Central memory CD4-positive, alpha-beta T cell (primary cell): ENCODE results near the gene UPF1.

Experiments used
- DNase-seq: peaks from one replicate; pipeline ENCODE4 v3.0.0; 2022

The UPF1 gene

DNA sequence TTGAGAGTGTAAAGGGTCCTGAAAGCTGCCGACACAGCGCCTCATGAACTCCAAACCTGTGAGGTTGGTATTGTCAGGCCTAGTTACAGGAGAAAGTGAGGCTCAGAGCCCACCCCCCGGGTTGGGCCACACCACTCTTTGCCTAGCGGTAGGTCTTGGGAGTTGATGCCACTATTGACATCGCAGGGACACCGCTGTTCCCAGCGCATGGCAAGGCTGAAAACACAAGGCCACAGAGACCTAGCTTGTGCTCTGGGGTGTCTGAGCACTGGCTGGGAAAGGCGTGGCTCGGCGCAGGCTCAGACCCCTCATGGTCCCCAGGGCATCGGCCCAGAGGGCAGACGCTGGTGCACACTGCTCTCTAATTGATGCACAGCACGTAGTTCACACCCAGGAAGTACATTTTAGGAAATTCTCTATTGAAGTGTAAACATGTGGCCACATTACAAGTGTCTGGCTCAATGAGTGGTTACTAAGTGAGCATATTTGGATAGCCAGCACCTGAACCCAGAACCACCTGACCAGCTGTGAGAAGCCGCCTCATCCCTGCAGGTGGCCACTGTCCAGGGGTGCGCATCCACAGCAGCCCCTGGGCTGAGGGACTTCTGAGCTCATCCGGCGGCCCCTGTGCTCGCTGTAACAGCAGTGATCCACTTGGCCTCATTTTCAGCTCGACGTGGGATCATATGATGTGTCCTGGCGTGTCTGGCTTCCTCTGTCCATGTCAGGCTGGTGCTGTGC, 27.3 kb downstream of the UPF1 start:
- DNase-seq, result no peak

- DNase-seq, result no peak
Measured at GRCh38 chr19:18859676-18860301, 28.0 kb downstream of the UPF1 start.

GRCh38 chr19:18860302-18860700, 28.5 kb downstream of the UPF1 start:
- no peak for DNase-seq

GRCh38 chr19:18860725-18861124, 29.0 kb downstream of the UPF1 start:
- no peak for DNase-seq

DNA sequence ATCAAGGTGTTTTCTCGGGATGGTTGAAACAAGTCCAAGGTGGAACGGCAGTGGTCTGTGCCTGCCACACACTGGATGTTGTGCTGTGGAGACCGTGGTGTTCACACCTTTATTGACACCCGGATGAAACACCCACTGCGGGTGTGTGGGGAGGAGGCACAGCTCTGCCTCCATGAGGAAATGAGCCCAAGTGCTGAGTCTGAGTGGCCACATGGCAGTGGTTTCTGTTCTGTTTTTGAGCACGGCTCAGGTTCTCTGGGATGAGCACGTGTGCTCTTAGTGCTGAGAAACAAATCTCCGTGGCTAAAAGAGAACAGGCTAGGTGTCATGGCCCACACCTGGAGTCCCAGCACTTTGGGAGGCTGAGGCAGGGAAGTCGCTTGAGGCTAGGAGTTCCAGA, 29.5 kb downstream of the UPF1 start:
- DNase-seq, result no peak

- DNase-seq, result no peak
Measured at GRCh38 chr19:18861917-18862316, 30.2 kb downstream of the UPF1 start.

DNA sequence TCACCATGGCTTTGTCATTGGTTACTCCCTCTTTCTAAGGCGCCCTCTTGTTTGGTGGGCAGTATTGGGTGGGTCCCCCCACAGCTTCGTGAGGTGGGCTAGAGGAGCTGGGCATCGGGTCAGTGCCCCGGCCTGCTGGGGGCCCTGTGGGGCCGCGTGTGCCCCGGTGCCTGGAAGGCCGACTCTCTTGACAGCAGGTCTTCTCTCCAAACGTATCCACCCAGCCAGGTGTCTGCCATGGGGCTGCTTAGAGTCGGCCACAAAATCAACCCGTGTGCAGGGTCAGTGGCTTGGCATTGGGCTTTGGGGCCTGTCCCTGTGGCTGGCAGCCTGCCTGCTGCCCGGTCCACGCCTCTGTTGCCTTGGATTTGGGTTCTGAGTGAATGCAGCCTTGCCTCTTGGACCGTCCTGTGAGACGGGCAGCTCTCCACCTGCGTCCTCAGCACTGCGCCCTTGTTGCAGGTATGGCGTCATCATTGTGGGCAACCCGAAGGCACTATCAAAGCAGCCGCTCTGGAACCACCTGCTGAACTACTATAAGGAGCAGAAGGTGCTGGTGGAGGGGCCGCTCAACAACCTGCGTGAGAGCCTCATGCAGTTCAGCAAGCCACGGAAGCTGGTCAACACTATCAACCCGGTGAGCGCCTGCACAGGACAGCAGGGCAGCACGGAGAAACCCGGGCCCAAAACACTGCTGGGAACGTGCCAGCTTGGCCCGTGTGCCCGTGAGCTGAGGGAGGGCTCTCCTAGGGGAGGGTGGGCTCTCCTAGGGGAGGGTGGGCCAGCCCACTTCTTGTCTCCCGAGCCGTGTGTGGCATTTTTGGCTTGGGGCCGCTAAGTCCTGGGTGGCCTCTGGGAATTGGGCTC, 31.4 kb downstream of the UPF1 start:
- no peak for DNase-seq

DNA sequence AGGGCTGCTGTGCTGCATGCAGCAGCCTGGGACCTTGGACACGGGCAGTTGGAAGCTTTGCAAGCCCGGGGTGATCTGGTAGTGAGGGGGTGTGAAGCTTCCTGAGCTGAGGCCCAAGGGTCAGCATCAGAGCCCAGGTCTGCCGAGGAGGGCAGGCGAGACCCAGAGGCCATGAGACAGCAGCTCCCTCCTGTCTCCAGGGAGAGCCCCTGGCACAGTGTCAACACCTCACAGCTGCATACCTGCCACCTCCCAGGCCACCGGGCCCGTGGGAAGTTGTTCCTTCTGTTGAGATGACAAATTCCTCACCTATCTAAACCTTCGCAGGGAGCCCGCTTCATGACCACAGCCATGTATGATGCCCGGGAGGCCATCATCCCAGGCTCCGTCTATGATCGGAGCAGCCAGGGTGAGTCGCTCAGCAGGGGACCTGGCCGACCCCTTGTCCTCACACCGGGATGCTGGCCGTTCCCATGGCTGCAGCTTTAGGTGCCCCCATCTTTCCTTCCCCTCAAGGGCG, 32.1 kb downstream of the UPF1 start:
- no peak for DNase-seq

GRCh38 chr19:18865106-18865972, 33.6 kb downstream of the UPF1 start:
- no peak for DNase-seq

GRCh38 chr19:18865973-18866799, 34.4 kb downstream of the UPF1 start:
- DNase-seq, result peak; percentile 52

GRCh38 chr19:18866800-18867123, 35.0 kb downstream of the UPF1 start:
- no peak for DNase-seq

GRCh38 chr19:18867199-18867598, 35.4 kb downstream of the UPF1 start:
- DNase-seq, result no peak

- DNase-seq, result no peak
Measured at GRCh38 chr19:18867751-18868150, 36.0 kb downstream of the UPF1 start.

GRCh38 chr19:18868380-18869022, 36.7 kb downstream of the UPF1 start:
- DNase-seq, result no peak

- no peak for DNase-seq
Measured at GRCh38 chr19:18869023-18869618, 37.4 kb downstream of the UPF1 start.

GRCh38 chr19:18869781-18870530, 38.2 kb downstream of the UPF1 start:
- no peak for DNase-seq

GRCh38 chr19:18870531-18871172, 38.9 kb downstream of the UPF1 start:
- DNase-seq, result no peak

DNA sequence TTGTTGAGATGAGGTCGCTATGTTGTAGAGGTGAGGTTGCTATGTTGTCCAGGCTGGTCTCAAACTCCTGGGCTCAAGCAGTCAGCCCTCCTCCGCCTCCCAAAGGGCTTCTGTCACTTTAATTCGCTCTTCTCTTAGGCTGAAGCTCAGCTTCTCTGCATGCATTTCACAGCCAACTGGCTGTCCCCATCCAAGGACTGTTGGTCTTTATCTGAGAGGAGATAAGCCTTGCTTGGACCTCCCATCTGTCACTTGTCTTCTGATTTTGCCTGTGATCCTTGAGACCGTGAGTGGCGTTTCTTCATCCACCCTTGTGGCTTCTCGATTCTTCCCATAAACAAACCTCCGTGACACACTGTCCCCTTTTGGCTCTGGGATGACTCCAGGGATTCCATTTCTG, 39.8 kb downstream of the UPF1 start:
- DNase-seq, result no peak

DNA sequence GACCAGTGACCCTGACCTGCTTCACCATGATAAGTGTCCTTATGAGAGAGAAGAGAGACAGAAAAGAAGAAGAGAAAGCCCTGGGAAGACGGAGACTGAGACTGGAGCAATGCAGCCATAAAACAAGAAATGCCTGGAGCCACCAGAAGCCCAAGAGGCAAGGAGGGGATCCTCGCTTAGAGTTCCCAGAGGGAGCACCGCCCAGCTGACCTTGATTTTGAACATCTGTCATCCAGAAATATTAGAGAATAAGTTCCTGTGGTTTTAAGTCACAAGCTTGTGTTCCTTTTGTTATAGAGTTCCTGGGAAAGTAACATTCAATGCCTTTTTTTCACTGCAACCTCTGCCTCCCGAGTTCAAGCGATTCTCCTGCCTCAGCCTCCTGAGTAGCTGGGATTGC, 44.0 kb downstream of the UPF1 start:
- no peak for DNase-seq
